Measurements from ENCODE around the gene GPR3.
"Not testable (repeated sequence)": the region's sequence is repeated elsewhere in the genome, so short reads cannot be mapped to it uniquely, and the experiment has no call there.

GPR3 gene

DNA sequence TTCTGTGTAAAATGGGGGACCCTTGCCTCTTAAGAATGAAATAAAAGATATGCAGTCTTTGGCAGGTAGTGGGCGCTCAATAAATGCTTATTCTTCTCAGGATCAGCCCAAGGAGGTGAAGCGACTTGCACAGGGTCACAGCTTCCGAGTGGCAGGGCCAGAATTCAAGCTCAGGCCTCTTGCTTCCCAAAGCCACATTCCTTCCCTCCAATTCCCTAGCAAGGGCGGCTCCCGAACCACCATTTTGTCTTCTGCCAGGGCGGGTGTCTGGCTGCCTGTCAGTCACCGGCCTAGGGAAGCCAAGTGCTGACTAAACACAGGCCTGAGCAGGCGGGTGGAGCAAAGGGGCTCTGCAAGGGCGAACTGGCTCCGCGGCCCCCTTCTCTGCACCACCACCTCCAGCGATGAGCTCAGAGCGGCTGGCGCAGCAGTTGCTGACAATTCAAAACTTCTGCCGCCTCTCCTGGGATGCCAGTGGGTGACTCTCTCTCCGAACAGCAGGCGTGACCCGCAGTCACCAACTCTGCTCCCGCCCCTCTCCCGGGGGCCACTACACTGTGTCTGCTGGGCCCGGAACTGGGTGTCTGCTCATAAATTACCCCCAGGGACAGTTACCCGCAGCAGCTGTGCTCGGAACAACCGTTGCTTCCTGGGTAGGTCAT is 10.8 kb downstream of the GPR3 start:
- TF ChIP-seq, protein P1, sequence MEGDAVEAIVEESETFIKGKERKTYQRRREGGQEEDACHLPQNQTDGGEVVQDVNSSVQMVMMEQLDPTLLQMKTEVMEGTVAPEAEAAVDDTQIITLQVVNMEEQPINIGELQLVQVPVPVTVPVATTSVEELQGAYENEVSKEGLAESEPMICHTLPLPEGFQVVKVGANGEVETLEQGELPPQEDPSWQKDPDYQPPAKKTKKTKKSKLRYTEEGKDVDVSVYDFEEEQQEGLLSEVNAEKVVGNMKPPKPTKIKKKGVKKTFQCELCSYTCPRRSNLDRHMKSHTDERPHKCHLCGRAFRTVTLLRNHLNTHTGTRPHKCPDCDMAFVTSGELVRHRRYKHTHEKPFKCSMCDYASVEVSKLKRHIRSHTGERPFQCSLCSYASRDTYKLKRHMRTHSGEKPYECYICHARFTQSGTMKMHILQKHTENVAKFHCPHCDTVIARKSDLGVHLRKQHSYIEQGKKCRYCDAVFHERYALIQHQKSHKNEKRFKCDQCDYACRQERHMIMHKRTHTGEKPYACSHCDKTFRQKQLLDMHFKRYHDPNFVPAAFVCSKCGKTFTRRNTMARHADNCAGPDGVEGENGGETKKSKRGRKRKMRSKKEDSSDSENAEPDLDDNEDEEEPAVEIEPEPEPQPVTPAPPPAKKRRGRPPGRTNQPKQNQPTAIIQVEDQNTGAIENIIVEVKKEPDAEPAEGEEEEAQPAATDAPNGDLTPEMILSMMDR (IDR thresholded peaks at IDR 0.05; ENCODE audit: low read depth, low read length, missing control alignments): peak; percentile 39
- in situ Hi-C loops (cut with HindIII; ENCODE audit: low sequenced_read_pairs): loop anchor here (5.0 kb wide), 1 partner anchor 194 kb away; no protein-coding TSS in a partner anchor
- no peak for DNase-seq (ENCODE audit: low read depth)
- H3K4me3 ChIP-seq (ENCODE audit: low read depth, low read length): no peak overlapping the region

DNA sequence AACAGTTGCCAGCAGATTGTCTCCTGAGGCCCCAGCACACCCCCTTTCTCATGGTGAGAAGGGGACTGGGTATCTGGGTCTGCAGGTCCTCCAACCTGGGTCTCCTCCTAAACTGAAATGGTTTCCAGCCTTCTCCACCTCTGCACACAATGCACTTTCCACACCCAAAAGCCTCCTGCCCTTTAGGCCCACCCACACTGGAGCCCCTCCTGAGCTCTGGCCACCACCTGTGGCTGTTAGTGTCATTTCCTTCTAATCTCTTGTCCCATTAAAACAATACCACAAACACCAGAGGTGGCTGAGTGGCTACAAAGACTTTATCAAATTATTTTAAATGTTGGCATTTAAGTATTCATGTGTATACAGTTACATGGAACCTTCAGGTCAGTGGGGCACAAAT is 11.5 kb downstream of the GPR3 start:
- no peak overlapping the region for H3K4me3 ChIP-seq (ENCODE audit: low read depth, low read length)
- TF ChIP-seq, protein P1 (IDR thresholded peaks at IDR 0.05; ENCODE audit: low read depth, low read length, missing control alignments): no peak
- no peak for DNase-seq (ENCODE audit: low read depth)
- in situ Hi-C loops (cut with HindIII; ENCODE audit: low sequenced_read_pairs): loop anchor here (5.0 kb wide), 1 partner anchor 193 kb away; no protein-coding TSS in a partner anchor

DNA sequence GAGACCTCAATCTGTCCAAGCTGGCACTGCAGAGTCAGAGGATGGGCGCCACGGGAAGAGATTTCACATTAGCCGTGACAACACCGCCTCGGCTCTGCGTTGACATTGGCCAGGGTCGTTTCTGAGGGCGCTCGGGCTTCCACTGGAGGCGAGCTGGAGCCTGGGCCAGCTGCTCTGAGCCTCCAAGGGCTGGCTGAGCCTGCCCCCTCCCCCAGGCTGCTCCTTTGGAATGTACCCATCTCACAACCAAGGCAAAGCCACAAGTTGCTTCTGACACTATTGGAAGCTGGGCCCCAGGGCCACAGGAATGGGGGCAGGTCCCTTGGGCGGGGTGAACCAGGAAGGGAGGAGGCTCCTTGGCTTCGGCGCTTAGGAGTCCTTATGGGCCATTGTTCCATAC is 12.7 kb downstream of the GPR3 start:
- peak; percentile 43 for DNase-seq (ENCODE audit: low read depth)
- H3K4me3 ChIP-seq (ENCODE audit: low read depth, low read length): no peak overlapping the region
- in situ Hi-C loops (cut with HindIII; ENCODE audit: low sequenced_read_pairs): no loop called here
- TF ChIP-seq, protein P1 (IDR thresholded peaks at IDR 0.05; ENCODE audit: low read depth, low read length, missing control alignments): no peak

DNA sequence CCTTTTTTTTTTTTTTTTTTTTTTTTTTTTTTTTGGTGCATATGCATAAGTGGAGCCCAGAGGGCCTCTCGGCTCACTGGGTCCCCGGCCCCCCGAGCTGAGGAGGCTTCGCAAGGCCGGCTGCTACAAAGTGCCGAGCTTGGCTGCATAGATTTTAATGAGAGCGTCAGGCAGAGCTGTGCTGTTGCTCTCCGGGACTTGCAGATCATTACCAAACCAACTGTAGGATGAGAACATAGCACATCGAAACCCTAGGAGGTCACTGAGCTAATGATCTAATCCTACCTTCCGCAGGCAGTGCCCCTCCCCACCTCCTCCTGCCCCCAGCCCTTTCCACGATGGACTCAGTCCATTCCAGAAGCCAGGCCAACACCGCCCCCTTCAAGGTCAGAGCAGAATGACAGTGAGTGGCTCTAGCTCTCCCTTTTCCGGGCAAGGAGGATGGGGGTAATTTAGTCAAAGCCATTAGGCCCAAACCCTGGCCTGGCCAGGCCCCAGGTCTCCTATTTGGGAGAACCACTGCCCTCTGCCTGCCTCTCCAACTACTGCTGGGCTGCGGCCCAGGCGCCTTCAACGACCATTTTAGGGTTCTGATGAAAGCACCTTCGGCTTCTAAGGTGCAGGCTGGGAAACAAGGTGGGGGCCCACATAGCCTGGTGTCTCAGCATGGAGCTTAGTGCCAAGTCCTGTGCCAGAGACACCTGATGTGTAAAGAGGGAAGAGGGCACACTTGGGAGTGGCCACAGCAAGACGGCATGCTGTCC is 13.4 kb downstream of the GPR3 start:
- DNase-seq (ENCODE audit: low read depth); H3K4me3 ChIP-seq (ENCODE audit: low read depth, low read length); in situ Hi-C loops (cut with HindIII; ENCODE audit: low sequenced_read_pairs): not testable (repeated sequence)
- TF ChIP-seq, protein P1 (IDR thresholded peaks at IDR 0.05; ENCODE audit: low read depth, low read length, missing control alignments): peak; percentile 18

DNA sequence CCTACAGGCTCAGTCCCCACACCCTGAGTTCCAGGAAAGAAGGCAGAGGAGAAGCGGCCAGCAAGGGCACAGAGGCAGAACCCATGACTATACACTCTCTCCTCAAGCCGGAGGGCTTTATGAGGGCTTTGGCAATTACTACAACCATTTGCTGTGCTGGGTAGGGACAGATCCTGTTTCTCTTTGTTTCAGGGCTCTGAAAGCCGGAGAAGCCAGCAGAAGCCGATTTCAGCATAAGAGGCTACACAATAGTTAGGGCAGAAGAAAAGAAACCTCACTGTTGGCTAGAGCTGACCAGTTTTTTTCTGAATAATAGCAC is 13.9 kb downstream of the GPR3 start:
- no peak overlapping the region for H3K4me3 ChIP-seq (ENCODE audit: low read depth, low read length)
- TF ChIP-seq, protein P1 (IDR thresholded peaks at IDR 0.05; ENCODE audit: low read depth, low read length, missing control alignments): no peak
- in situ Hi-C loops (cut with HindIII; ENCODE audit: low sequenced_read_pairs): no loop called here
- no peak for DNase-seq (ENCODE audit: low read depth)

DNA sequence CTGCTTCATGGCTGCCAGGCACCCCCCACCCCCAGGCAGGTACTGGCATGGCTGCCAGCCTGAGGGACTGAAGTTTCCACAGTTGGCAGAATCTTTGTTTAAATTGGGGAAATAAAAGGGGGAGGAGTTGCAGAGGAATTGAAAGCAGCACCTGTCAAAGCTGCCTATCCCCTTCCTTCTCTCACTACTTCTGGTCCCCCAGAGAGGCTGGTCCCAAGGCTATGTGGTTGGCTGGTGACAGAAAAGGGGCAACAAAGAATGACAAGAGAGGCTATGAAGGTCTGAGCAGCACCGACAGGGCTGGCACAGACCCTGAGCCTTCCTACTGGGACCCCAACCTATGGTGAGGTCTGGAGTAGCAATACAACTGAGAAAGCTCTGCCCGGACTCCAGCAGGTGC is 14.4 kb downstream of the GPR3 start:
- H3K4me3 ChIP-seq (ENCODE audit: low read depth, low read length); DNase-seq (ENCODE audit: low read depth); in situ Hi-C loops (cut with HindIII; ENCODE audit: low sequenced_read_pairs): not testable (repeated sequence)

DNA sequence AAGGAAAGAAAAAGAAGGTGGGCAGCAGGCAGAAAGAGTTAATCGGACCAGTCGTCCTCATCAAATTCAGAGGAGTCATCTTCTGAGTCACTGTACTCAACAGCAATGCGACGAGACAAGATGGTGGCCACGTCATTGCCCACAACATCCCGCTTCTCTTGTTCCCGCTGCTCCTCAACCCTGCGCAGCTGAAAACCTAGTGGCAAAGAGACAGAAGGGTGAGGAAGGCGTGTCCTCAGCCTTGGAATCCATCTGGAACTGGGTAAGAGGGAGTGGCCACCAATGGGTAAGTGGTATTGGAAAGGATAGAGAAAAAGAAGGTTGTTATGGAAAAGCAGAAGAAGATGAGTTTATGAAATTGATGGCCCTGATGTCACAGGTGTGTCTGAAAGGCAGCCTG is 15.7 kb downstream of the GPR3 start:
- no peak for DNase-seq (ENCODE audit: low read depth)
- in situ Hi-C loops (cut with HindIII; ENCODE audit: low sequenced_read_pairs): no loop called here
- TF ChIP-seq, protein P1 (IDR thresholded peaks at IDR 0.05; ENCODE audit: low read depth, low read length, missing control alignments): no peak
- H3K4me3 ChIP-seq (ENCODE audit: low read depth, low read length): no peak overlapping the region

All from astrocyte of the cerebellum (primary cell).